ENCODE measurements around the gene ZMIZ1.

The ZMIZ1 gene

GRCh38 chr10:79170993-79171392, 102.2 kb downstream of the ZMIZ1 start:
- DNase-seq (ENCODE audit: low spot score): no peak

GRCh38 chr10:79171504-79171903, 102.7 kb downstream of the ZMIZ1 start:
- DNase-seq (ENCODE audit: low spot score): no peak

GRCh38 chr10:79172881-79173280, 104.1 kb downstream of the ZMIZ1 start:
- no peak for DNase-seq (ENCODE audit: low spot score)

- no peak for DNase-seq (ENCODE audit: low spot score)
Observed at GRCh38 chr10:79173582-79174262, 105.0 kb downstream of the ZMIZ1 start.

- no peak for DNase-seq (ENCODE audit: low spot score)
Observed at GRCh38 chr10:79176052-79176501, 107.3 kb downstream of the ZMIZ1 start.

- no peak for DNase-seq (ENCODE audit: low spot score)
Observed at GRCh38 chr10:79176949-79177602, 108.3 kb downstream of the ZMIZ1 start.

- DNase-seq (ENCODE audit: low spot score): no peak
Observed at GRCh38 chr10:79178070-79178576, 109.4 kb downstream of the ZMIZ1 start.

- peak; percentile 84 for DNase-seq (ENCODE audit: low spot score)
Observed at GRCh38 chr10:79178614-79179163, 109.9 kb downstream of the ZMIZ1 start.

- no peak for DNase-seq (ENCODE audit: low spot score)
Observed at GRCh38 chr10:79179164-79179956, 110.6 kb downstream of the ZMIZ1 start.

GRCh38 chr10:79179957-79180309, 111.2 kb downstream of the ZMIZ1 start:
- DNase-seq (ENCODE audit: low spot score): no peak

GRCh38 chr10:79180414-79181221, 111.9 kb downstream of the ZMIZ1 start:
- DNase-seq (ENCODE audit: low spot score): no peak

GRCh38 chr10:79181227-79181626, 112.5 kb downstream of the ZMIZ1 start:
- no peak for DNase-seq (ENCODE audit: low spot score)

GRCh38 chr10:79181698-79182521, 113.1 kb downstream of the ZMIZ1 start:
- no peak for DNase-seq (ENCODE audit: low spot score)

GRCh38 chr10:79182781-79183467, 114.2 kb downstream of the ZMIZ1 start:
- DNase-seq (ENCODE audit: low spot score): no peak

- no peak for DNase-seq (ENCODE audit: low spot score)
Observed at GRCh38 chr10:79183468-79183865, 114.7 kb downstream of the ZMIZ1 start.

- peak; percentile 89 for DNase-seq (ENCODE audit: low spot score)
Observed at GRCh38 chr10:79184145-79184625, 115.4 kb downstream of the ZMIZ1 start.

GRCh38 chr10:79184657-79185056, 115.9 kb downstream of the ZMIZ1 start:
- DNase-seq (ENCODE audit: low spot score): no peak

GRCh38 chr10:79185067-79185774, 116.5 kb downstream of the ZMIZ1 start:
- DNase-seq (ENCODE audit: low spot score): peak; percentile 59

- no peak for DNase-seq (ENCODE audit: low spot score)
Observed at GRCh38 chr10:79185796-79186374, 117.1 kb downstream of the ZMIZ1 start.

All from hepatic stellate cell (primary cell).